Measurements from ENCODE around the gene ALS2CL.

ALS2CL gene

GRCh38 chr3:46664971-46665762, 28.3 kb downstream of the ALS2CL start:
- H3K9me3 ChIP-seq (ENCODE audit: control insufficient read depth, insufficient read depth, low read length), result no peaks in the 10 kb centered on the region
- H3K4me1 ChIP-seq (ENCODE audit: control insufficient read depth, insufficient read depth, low read length), result peaks cover 15% of the 10 kb centered on the region
- no peak overlapping the region for H3K4me3 ChIP-seq (ENCODE audit: low read length)
- no peak overlapping the region for H3K27ac ChIP-seq (ENCODE audit: low read length)
- no peaks in the 10 kb centered on the region for H3K27me3 ChIP-seq (ENCODE audit: control insufficient read depth, insufficient read depth, low read length)
- H3K36me3 ChIP-seq (ENCODE audit: control insufficient read depth, insufficient read depth, low read length), result no peaks in the 10 kb centered on the region
- DNase-seq (ENCODE audit: low read depth, low spot score), result no peak
- WGBS (ENCODE audit: insufficient coverage, insufficient read length), result no CpG with 5 or more reads among the region's 23 CpGs

- DNase-seq (ENCODE audit: low read depth, low spot score), result no peak
- Histone ChIP-seq H3K4me1 (ENCODE audit: control insufficient read depth, insufficient read depth, low read length) (peaks cover 15% of the 10 kb centered on the region), H3K9me3 (ENCODE audit: control insufficient read depth, insufficient read depth, low read length) (no peaks in the 10 kb centered on the region), H3K4me3 (ENCODE audit: low read length) (no peak overlapping the region), H3K36me3 (ENCODE audit: control insufficient read depth, insufficient read depth, low read length) (no peaks in the 10 kb centered on the region), H3K27ac (ENCODE audit: low read length) (no peak overlapping the region), H3K27me3 (ENCODE audit: control insufficient read depth, insufficient read depth, low read length) (no peaks in the 10 kb centered on the region)
- WGBS (ENCODE audit: insufficient coverage, insufficient read length), result no CpG with 5 or more reads among the region's 6 CpGs
Observed at GRCh38 chr3:46664188-46664970, 29.1 kb downstream of the ALS2CL start.

- Histone ChIP-seq H3K4me3 (ENCODE audit: low read length) (no peak overlapping the region), H3K27ac (ENCODE audit: low read length) (no peak overlapping the region), H3K4me1 (ENCODE audit: control insufficient read depth, insufficient read depth, low read length) (peaks cover 16% of the 10 kb centered on the region), H3K9me3 (ENCODE audit: control insufficient read depth, insufficient read depth, low read length) (no peaks in the 10 kb centered on the region), H3K27me3 (ENCODE audit: control insufficient read depth, insufficient read depth, low read length) (no peaks in the 10 kb centered on the region), H3K36me3 (ENCODE audit: control insufficient read depth, insufficient read depth, low read length) (no peaks in the 10 kb centered on the region)
- no peak for DNase-seq (ENCODE audit: low read depth, low spot score)
- no CpG with 5 or more reads among the region's 8 CpGs for WGBS (ENCODE audit: insufficient coverage, insufficient read length)
Observed at GRCh38 chr3:46663591-46664135, 29.8 kb downstream of the ALS2CL start.

GRCh38 chr3:46662771-46663551, 30.5 kb downstream of the ALS2CL start:
- no peak overlapping the region for H3K27ac ChIP-seq (ENCODE audit: low read length)
- peaks cover 16% of the 10 kb centered on the region for H3K4me1 ChIP-seq (ENCODE audit: control insufficient read depth, insufficient read depth, low read length)
- WGBS (ENCODE audit: insufficient coverage, insufficient read length), result no CpG with 5 or more reads among the region's 17 CpGs
- no peaks in the 10 kb centered on the region for H3K36me3 ChIP-seq (ENCODE audit: control insufficient read depth, insufficient read depth, low read length)
- DNase-seq (ENCODE audit: low read depth, low spot score), result no peak
- H3K9me3 ChIP-seq (ENCODE audit: control insufficient read depth, insufficient read depth, low read length), result no peaks in the 10 kb centered on the region
- H3K27me3 ChIP-seq (ENCODE audit: control insufficient read depth, insufficient read depth, low read length), result no peaks in the 10 kb centered on the region
- no peak overlapping the region for H3K4me3 ChIP-seq (ENCODE audit: low read length)

DNA sequence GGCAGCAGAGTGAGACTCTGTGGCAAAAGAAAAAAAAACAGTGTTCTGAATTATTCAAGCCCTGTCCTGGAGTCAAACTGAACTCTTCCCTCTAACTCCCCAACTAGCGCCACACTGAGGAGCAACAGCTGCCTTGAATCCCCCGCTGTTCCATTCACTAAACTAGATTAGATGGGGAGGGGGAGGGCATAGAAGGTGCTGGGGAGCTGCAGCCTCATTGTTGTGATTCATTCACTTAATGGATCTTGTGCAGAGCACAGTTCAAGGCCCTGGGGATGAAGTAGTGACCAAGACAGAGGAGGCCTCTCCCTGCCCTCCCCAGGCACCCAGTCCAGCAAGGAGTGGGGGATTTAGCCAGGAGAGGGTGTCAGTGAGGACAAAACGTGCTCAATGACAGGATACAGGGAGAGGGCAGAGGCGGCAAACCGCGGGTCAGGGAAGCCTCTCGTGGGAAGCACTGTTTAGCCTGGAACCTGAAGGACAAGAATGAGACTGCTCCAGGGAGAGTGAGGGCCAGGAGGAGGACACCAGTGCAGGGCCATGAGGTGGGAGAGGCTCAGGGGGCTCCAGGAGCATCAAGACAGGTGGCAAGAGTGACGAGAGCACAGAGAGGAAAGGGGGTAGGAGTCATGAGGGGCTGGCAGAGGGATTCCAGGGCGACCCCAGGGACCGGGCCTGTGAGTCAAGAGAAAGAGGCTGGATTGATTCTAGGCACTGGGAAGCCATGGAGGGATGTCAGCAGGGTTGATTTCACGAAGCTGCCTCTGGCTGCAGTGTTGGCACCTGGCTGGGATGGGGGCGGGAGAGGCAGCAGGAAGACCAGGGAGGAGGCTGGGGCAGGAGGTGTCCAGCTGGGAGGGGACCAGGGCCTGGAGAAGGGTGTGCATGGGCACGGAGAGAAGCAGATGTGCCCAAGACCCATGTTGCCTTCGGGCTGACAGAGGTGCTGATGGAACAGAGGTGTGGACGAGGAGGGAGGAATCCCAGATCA, 31.4 kb downstream of the ALS2CL start:
- no peaks in the 10 kb centered on the region for H3K36me3 ChIP-seq (ENCODE audit: control insufficient read depth, insufficient read depth, low read length)
- H3K4me1 ChIP-seq (ENCODE audit: control insufficient read depth, insufficient read depth, low read length), result peaks cover 16% of the 10 kb centered on the region
- H3K27ac ChIP-seq (ENCODE audit: low read length), result no peak overlapping the region
- no peaks in the 10 kb centered on the region for H3K9me3 ChIP-seq (ENCODE audit: control insufficient read depth, insufficient read depth, low read length)
- no peaks in the 10 kb centered on the region for H3K27me3 ChIP-seq (ENCODE audit: control insufficient read depth, insufficient read depth, low read length)
- H3K4me3 ChIP-seq (ENCODE audit: low read length), result no peak overlapping the region
- DNase-seq (ENCODE audit: low read depth, low spot score), result no peak
- WGBS (ENCODE audit: insufficient coverage, insufficient read length), result no CpG with 5 or more reads among the region's 15 CpGs

GRCh38 chr3:46660543-46661523, 32.6 kb downstream of the ALS2CL start:
- Histone ChIP-seq H3K9me3 (ENCODE audit: control insufficient read depth, insufficient read depth, low read length) (no peaks in the 10 kb centered on the region), H3K4me1 (ENCODE audit: control insufficient read depth, insufficient read depth, low read length) (peaks cover 16% of the 10 kb centered on the region), H3K36me3 (ENCODE audit: control insufficient read depth, insufficient read depth, low read length) (no peaks in the 10 kb centered on the region), H3K4me3 (ENCODE audit: low read length) (no peak overlapping the region), H3K27me3 (ENCODE audit: control insufficient read depth, insufficient read depth, low read length) (no peaks in the 10 kb centered on the region), H3K27ac (ENCODE audit: low read length) (no peak overlapping the region)
- DNase-seq (ENCODE audit: low read depth, low spot score), result no peak
- WGBS (ENCODE audit: insufficient coverage, insufficient read length), result no CpG with 5 or more reads among the region's 9 CpGs

DNA sequence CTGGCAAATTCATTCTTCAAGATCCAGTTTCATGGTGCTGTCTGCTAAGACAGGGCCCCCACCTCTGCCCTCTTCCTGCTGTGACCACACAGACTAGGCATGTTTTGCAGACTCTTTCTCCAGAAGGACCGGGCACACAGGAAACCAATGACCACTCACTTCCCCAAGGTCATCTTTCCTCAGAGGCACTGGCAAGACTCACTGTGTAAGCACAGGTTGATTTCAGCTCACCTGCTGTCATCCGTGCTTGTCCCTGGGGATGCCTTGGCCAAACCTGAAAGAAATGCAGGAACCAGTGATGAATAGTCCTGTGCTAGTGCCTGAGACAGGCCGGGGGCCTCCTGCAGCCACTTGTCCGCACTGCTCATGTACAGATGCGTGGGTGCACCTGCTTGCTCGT, 33.5 kb downstream of the ALS2CL start:
- DNase-seq (ENCODE audit: low read depth, low spot score), result no peak
- H3K36me3 ChIP-seq (ENCODE audit: control insufficient read depth, insufficient read depth, low read length), result no peaks in the 10 kb centered on the region
- H3K4me1 ChIP-seq (ENCODE audit: control insufficient read depth, insufficient read depth, low read length), result peaks cover 16% of the 10 kb centered on the region
- WGBS (ENCODE audit: insufficient coverage, insufficient read length), result no CpG with 5 or more reads among the region's 6 CpGs
- no peak overlapping the region for H3K4me3 ChIP-seq (ENCODE audit: low read length)
- no peaks in the 10 kb centered on the region for H3K9me3 ChIP-seq (ENCODE audit: control insufficient read depth, insufficient read depth, low read length)
- no peak overlapping the region for H3K27ac ChIP-seq (ENCODE audit: low read length)
- H3K27me3 ChIP-seq (ENCODE audit: control insufficient read depth, insufficient read depth, low read length), result no peaks in the 10 kb centered on the region

DNA sequence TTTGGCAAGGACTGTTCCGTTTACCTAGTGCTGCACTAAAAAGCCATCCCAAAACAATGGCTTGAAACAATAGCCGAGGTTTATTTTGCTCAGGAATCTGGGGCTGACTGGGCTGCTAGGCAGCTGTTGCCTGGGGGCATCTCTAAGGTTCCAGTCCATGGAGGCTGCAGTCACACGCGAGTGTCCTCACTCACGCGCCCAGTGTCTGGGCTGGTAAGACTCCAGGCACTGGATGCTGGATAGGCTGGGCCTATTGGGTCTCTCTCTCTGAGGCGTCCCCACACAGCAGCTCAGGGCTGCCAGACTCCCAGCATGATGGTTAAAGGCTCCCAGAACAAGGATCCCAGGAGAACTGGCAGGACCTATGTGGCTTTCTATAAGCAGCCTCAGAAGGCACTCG, 34.2 kb downstream of the ALS2CL start:
- Histone ChIP-seq H3K27ac (ENCODE audit: low read length) (no peak overlapping the region), H3K4me1 (ENCODE audit: control insufficient read depth, insufficient read depth, low read length) (peaks cover 16% of the 10 kb centered on the region), H3K4me3 (ENCODE audit: low read length) (no peak overlapping the region), H3K27me3 (ENCODE audit: control insufficient read depth, insufficient read depth, low read length) (no peaks in the 10 kb centered on the region), H3K9me3 (ENCODE audit: control insufficient read depth, insufficient read depth, low read length) (no peaks in the 10 kb centered on the region), H3K36me3 (ENCODE audit: control insufficient read depth, insufficient read depth, low read length) (no peaks in the 10 kb centered on the region)
- no CpG with 5 or more reads among the region's 8 CpGs for WGBS (ENCODE audit: insufficient coverage, insufficient read length)
- DNase-seq (ENCODE audit: low read depth, low spot score), result no peak
